ENCODE data around the gene FAM131A.
A peak's percentile ranks its signal among the peaks of the same experiment; 100 is the strongest.

Gene FAM131A

GRCh38 chr3:184362668-184363546 lies 25.5 kb downstream of the FAM131A start:
- H3K4me3 ChIP-seq (ENCODE audit: low read depth, low read length) = peak overlapping the region; percentile 67
- peak; percentile 34 for TF ChIP-seq CTCF (IDR thresholded peaks at IDR 0.05; ENCODE audit: low read depth, low read length)

- TF ChIP-seq CTCF (IDR thresholded peaks at IDR 0.05; ENCODE audit: low read depth, low read length) = no peak
- no peak overlapping the region for H3K4me3 ChIP-seq (ENCODE audit: low read depth, low read length)
These were observed 29.4 kb downstream of the FAM131A start for GRCh38 chr3:184366619-184367289.

- no peak overlapping the region for H3K4me3 ChIP-seq (ENCODE audit: low read depth, low read length)
- no peak for TF ChIP-seq CTCF (IDR thresholded peaks at IDR 0.05; ENCODE audit: low read depth, low read length)
These were observed 30.7 kb downstream of the FAM131A start for GRCh38 chr3:184368116-184368515.

GRCh38 chr3:184368586-184369183 lies 31.3 kb downstream of the FAM131A start:
- no peak for TF ChIP-seq CTCF (IDR thresholded peaks at IDR 0.05; ENCODE audit: low read depth, low read length)
- no peak overlapping the region for H3K4me3 ChIP-seq (ENCODE audit: low read depth, low read length)

GRCh38 chr3:184371570-184372018 lies 34.2 kb downstream of the FAM131A start:
- no peak overlapping the region for H3K4me3 ChIP-seq (ENCODE audit: low read depth, low read length)
- peak; percentile 98 for TF ChIP-seq CTCF (IDR thresholded peaks at IDR 0.05; ENCODE audit: low read depth, low read length)

GRCh38 chr3:184372296-184372821 lies 35.0 kb downstream of the FAM131A start:
- H3K4me3 ChIP-seq (ENCODE audit: low read depth, low read length) = no peak overlapping the region
- TF ChIP-seq CTCF (IDR thresholded peaks at IDR 0.05; ENCODE audit: low read depth, low read length) = no peak
